IPS-18a (cell line): ENCODE measurements around the gene ILK.

Experiments used
- H3K27ac ChIP-seq: one replicate; pipeline ENCODE4 v1.5.1; 2013; ENCODE audit warnings: low read length
- H3K27me3 ChIP-seq: one replicate; pipeline ENCODE4 v1.6.1; 2013; ENCODE audit warnings: mild to moderate bottlenecking, low read length; ENCODE audit not compliant: control insufficient read depth, insufficient read depth
- H3K36me3 ChIP-seq: one replicate; pipeline ENCODE4 v1.6.1; 2013; ENCODE audit warnings: low read depth, low read length; ENCODE audit not compliant: control insufficient read depth
- H3K4me1 ChIP-seq: one replicate; pipeline ENCODE4 v1.6.1; 2013; ENCODE audit warnings: low read depth, low read length; ENCODE audit not compliant: control insufficient read depth
- H3K4me3 ChIP-seq: one replicate; pipeline ENCODE4 v1.5.1; 2013; ENCODE audit warnings: low read length
- H3K9ac ChIP-seq: one replicate; pipeline ENCODE4 v1.6.1; 2013; ENCODE audit warnings: mild to moderate bottlenecking, low read length, moderate library complexity
- H3K9me3 ChIP-seq: one replicate; pipeline ENCODE4 v1.6.1; 2013; ENCODE audit warnings: low read depth, low read length; ENCODE audit not compliant: control insufficient read depth

Gene ILK

DNA sequence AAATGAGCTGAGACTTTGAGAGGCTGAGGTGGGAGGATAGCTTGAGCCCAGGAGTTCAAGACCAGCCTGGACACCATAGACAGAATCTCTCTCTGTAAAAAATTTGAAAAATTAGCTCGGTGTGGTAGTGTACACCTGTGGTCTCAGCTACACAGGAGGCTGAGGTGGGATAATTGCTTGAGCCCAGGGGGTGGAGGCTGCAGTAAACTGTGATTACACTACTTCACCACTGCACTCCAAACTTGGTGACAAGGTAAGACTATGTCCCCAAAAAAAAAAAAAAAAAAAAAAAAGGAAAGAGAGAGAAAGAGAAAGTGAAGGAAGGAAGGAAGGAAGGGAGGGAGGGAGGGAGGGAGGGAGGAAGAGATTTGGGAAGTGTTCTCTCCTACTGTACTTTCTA, 25.4 kb upstream of the ILK start:
- H3K9me3 ChIP-seq, result no peaks in the 10 kb centered on the region
- H3K27ac ChIP-seq, result no peak overlapping the region
- H3K4me3 ChIP-seq, result no peak overlapping the region
- H3K4me1 ChIP-seq, result no peaks in the 10 kb centered on the region
- no peaks in the 10 kb centered on the region for H3K27me3 ChIP-seq
- no peaks in the 10 kb centered on the region for H3K36me3 ChIP-seq
- no peak overlapping the region for H3K9ac ChIP-seq

DNA sequence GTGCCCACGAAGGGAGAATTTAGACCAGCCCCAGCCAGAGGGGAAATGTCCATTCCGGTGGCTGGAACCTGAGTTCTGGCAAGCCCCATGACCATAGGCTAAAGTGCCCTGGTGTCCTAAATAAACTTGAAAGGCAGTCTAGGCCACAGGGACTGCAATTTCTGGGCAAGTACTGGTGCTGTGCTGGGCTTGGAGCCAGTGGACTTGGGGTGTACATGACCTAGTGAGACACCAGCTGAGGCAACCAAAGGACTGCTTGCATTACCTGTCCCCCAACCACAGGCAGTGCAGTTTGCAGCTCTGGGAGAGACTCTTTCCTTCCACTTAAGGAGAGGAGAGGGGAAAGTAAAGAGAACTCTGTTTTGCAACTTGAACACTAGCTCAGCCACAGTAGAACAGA, 23.9 kb upstream of the ILK start:
- no peaks in the 10 kb centered on the region for H3K36me3 ChIP-seq
- H3K4me1 ChIP-seq, result no peaks in the 10 kb centered on the region
- H3K27me3 ChIP-seq, result no peaks in the 10 kb centered on the region
- no peak overlapping the region for H3K4me3 ChIP-seq
- H3K9ac ChIP-seq, result no peak overlapping the region
- no peak overlapping the region for H3K27ac ChIP-seq
- peaks cover 12% of the 10 kb centered on the region for H3K9me3 ChIP-seq

DNA sequence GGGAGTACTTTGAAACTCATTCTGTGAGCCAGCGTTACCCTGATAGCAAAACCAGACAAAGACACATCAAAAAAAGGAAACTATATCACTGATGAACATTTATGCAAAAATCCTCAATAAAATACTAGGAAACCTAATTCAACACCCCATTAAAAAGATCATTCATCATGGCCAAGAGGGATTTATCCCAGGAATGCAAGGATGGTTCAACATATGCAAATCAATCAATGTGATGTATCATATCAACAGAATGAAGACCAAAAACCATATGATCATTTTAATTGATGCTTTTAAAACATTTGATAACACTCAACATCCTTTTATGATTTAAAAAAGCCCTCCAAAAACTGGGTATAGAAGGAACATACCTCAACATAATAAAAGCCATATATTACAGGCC, 20.0 kb upstream of the ILK start:
- Histone ChIP-seq H3K27ac (no peak overlapping the region), H3K4me1 (no peaks in the 10 kb centered on the region), H3K9me3 (peaks cover 12% of the 10 kb centered on the region), H3K36me3 (no peaks in the 10 kb centered on the region), H3K4me3 (no peak overlapping the region), H3K27me3 (no peaks in the 10 kb centered on the region), H3K9ac (no peak overlapping the region)

DNA sequence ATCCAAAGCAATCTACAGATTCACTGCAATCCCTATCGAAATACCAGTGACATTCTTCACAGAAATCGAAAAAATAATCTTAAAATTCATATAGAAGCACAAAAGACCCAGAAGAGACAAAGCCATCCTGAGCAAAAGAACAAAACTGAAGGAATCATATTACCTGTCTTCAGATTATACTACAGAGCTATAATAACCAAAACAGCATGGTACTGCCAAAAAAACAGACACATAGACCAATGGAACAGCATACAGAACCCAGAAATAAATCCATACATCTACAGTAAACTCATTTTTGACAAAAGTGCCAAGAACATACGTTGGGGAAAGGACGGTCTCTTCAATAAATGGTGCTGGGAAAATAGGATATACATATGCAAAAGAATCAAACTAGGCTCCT, 19.0 kb upstream of the ILK start:
- Histone ChIP-seq H3K27me3 (no peaks in the 10 kb centered on the region), H3K4me1 (no peaks in the 10 kb centered on the region), H3K36me3 (no peaks in the 10 kb centered on the region), H3K9me3 (peaks cover 12% of the 10 kb centered on the region), H3K4me3 (no peak overlapping the region), H3K27ac (no peak overlapping the region), H3K9ac (no peak overlapping the region)

DNA sequence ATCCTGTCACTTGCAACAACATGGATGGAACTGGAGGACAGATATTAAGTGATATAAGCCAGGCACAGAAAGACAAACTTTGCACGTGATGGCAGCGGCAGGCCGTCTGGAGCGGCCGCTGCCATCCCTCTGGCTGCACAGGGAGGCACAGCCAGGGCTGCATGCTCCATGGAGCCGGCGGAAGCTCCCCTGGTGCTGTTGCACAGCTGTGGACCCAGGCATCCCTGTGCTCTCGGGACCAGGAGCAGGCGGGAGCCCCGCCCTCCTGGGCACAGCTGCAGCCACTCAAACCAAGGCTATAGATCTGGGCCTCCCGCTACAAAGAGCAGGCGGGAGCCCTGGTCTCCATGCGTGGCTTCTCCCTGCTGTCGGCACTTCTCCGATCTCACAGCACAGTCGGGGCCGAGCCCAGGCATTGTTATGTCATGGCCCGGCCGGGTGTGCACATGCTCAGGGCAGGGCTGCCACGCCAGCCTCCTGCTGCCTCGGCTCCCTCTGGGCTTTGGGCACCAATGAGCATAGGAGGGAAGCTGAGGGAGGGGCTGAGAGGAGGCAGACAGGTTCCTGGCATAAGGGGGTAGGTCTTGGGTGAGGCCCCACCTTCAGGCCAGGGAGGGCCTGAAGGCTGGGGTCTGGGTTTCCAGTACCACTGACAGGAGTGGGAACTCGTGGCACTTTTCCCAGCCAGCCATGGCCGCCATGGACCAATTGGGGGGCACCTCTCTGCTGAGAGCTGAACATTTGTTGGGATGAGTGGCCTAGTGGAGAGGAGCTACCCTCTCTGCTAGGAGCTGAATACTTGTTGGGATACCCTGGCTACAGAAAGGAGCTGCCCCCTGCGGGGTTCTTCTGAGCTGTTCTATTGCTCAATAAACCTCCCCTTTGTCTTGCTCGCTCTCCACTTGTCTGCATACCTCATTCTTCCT, 16.9 kb upstream of the ILK start:
- peaks cover 12% of the 10 kb centered on the region for H3K9me3 ChIP-seq
- H3K9ac ChIP-seq, result no peak overlapping the region
- H3K27me3 ChIP-seq, result no peaks in the 10 kb centered on the region
- H3K27ac ChIP-seq, result no peak overlapping the region
- no peaks in the 10 kb centered on the region for H3K36me3 ChIP-seq
- H3K4me1 ChIP-seq, result no peaks in the 10 kb centered on the region
- H3K4me3 ChIP-seq, result no peak overlapping the region

DNA sequence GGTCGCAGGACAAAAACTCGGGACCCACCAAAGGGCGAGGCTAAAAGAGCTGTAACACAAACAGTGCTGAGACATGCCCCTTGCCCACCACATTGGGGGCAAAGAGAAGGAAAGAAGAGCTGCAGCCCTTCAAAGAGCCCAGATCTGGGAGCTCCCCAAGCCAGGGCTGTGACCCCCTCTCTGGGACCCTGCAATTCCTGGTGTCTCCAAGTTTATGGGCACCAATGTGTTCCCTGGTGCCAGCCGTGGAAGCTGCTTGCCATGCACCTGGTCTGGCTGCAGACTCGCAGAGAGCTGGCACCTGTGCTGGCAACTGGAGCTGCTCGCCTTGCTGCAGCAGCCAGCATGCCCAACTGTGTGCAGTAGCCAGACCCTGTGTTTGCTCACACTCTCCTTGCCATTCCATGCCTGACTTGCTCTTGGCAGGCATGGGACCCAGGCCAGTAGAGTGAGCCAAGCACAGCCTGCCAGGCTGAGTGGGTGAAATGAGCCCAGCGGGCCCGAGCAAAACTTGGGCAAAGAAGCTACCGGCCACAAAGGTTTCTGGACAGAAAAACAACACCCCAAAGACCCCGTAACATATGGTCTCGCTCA, 16.1 kb upstream of the ILK start:
- no peak overlapping the region for H3K9ac ChIP-seq
- no peaks in the 10 kb centered on the region for H3K36me3 ChIP-seq

DNA sequence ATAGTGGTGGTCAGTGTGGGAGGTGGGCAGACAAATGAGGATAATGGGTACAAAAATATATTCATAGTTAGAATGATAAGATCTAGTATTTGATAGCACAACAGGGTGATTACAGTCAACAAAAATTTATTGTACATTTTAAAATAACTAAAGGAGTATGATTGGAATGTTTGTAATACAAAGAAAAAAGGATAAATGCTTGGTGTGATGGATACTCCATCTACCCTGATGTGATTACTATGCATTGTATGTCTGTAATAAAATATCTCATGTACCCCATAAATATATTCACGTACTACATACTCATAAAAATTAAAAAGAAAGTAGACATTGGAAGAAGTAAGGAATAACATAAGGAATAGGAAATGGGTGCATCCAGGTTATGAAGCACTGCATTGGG, 15.6 kb upstream of the ILK start:
- Histone ChIP-seq H3K9ac (no peak overlapping the region), H3K36me3 (no peaks in the 10 kb centered on the region), H3K27me3 (no peaks in the 10 kb centered on the region), H3K4me1 (no peaks in the 10 kb centered on the region), H3K4me3 (no peak overlapping the region), H3K27ac (no peak overlapping the region), H3K9me3 (peaks cover 12% of the 10 kb centered on the region)

More for the DNA sequence above, 16.1 kb upstream of the ILK start:
- Histone ChIP-seq H3K27me3 (no peaks in the 10 kb centered on the region), H3K9me3 (peaks cover 12% of the 10 kb centered on the region), H3K4me3 (no peak overlapping the region), H3K27ac (no peak overlapping the region), H3K4me1 (no peaks in the 10 kb centered on the region)

DNA sequence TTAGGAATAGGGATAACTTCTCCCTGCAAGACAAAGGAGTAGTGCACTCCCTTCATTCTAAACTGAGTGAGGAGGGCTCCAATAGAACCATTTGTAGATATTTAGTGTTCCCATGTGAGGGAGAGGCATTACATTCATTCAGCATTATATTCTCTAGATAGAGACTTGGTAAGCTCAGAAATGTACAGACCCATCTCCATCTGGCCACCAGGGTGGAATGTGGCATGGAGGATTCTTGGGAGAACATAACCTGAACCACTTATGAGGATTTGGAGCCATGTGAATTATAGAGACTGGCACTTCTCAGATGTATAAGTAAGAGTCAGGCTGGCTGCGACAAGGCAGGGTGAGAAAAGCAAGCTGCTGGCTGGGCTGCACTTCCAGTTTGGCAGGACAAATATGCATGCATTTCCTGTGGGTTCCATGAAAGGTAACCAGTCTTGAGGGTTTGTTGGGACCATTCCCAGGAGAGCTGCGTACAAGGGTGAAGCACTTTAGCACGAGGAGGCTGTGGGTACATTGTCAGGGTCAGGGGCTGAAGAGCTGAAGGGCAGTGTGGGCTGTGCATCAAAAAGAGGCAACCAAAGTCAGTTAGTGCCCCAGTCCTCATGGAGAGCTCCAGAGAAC, 9.3 kb upstream of the ILK start:
- H3K36me3 ChIP-seq, result peaks cover 20% of the 10 kb centered on the region
- H3K4me1 ChIP-seq, result no peaks in the 10 kb centered on the region
- no peak overlapping the region for H3K9ac ChIP-seq
- no peaks in the 10 kb centered on the region for H3K27me3 ChIP-seq
- H3K27ac ChIP-seq, result no peak overlapping the region
- H3K4me3 ChIP-seq, result no peak overlapping the region
- H3K9me3 ChIP-seq, result no peaks in the 10 kb centered on the region

DNA sequence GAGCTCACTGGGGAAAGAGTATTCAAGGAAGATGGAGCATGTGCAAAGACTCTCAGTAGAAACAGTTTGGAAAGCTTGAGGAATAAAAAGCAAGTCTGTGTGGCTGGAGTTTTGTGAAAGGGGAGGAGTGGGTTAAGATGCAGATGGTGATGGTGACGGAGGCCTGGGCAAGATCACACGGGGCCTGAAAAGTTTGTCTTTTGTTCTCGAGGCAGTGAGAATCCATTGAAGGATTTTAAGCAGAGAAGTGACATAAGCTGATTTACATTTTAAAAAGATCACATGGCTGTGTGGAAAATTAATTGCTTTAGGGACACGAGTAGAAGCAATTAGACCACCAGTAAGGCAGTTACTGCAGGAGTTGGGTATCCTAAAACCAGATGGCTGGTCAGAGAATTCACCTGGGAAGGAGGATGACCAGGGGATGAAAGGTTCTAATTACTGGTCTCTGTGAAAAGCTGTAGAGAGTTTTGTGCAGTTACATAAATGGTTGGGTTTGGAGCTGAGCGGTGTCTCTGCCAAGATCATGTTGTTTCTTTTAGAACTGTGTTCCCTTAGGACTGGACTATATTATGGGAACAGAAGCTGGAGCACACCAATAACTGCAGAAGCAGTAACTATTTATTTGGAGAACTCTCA, 7.2 kb upstream of the ILK start:
- no peak overlapping the region for H3K4me3 ChIP-seq
- peaks cover 39% of the 10 kb centered on the region for H3K36me3 ChIP-seq
- H3K27me3 ChIP-seq, result no peaks in the 10 kb centered on the region
- H3K27ac ChIP-seq, result no peak overlapping the region
- no peaks in the 10 kb centered on the region for H3K9me3 ChIP-seq
- H3K4me1 ChIP-seq, result no peaks in the 10 kb centered on the region
- no peak overlapping the region for H3K9ac ChIP-seq

DNA sequence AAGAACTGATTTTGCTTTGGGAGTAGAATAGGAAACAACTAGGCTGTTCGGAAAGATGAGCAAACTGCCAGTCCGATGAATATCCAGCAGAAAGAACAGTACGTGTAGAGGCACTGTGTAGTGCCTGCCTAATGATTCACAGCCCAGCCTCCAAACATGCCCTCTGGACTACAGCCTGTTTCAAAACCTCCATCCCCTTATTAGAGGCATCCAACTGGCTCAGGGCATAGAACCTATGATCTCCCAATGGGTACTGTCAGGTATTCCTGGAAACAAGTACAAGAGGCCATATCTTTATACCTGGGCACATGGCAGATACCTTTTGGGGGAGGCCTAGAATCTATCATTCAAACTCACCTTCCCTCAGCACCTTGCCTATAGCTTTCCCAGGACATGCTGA, 5.0 kb upstream of the ILK start:
- Histone ChIP-seq H3K27me3 (no peaks in the 10 kb centered on the region), H3K4me3 (no peak overlapping the region), H3K9me3 (no peaks in the 10 kb centered on the region), H3K9ac (no peak overlapping the region), H3K4me1 (peaks cover 4% of the 10 kb centered on the region), H3K36me3 (peaks cover 42% of the 10 kb centered on the region), H3K27ac (no peak overlapping the region)

DNA sequence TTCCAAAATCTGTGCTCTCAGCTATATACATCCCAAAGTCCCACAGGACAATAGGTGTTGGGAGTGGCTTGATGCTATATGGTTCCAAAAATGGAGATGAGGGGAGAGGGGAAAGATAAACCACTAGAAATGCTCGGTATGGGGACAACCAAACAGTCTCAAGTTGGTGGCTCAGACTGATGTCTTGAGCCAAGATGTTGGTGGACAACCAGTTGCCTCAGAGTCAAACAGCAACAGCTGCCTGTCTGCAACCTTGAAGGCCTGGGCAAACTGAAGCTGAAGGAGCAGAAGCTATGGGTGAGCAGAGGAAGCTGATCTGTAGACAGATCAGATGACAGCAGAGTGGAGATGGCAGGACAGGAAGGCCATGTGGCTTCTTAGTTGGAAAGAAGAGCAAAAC, 4.1 kb upstream of the ILK start:
- no peak overlapping the region for H3K9ac ChIP-seq

More for the DNA sequence above, 4.1 kb upstream of the ILK start:
- peaks cover 37% of the 10 kb centered on the region for H3K36me3 ChIP-seq
- H3K4me3 ChIP-seq, result no peak overlapping the region
- no peak overlapping the region for H3K27ac ChIP-seq
- no peaks in the 10 kb centered on the region for H3K27me3 ChIP-seq
- no peaks in the 10 kb centered on the region for H3K9me3 ChIP-seq
- peaks cover 4% of the 10 kb centered on the region for H3K4me1 ChIP-seq
